ENCODE measurements around the gene RTTN.

RTTN gene

DNA sequence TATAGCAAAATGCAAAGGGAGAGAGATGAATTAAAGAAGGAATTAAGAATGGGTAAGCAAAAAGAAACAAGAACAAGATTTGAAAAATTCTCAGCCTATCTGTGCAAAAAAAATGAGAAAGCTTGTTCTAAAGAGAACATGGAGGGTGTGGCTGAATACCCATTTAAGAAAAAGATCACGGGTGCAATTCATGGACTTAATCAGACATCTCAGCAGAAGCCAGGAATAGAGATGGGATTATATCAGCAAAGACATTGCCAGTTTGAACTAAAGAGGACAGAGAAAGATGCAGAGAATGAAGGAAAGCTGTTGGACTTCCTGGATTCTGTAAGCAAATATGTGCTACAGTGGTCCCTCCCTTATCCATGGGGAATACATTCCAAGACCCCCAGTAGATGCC lies 115.6 kb downstream of the RTTN start:
- Histone ChIP-seq H3K4me3 (ENCODE audit: insufficient read depth, low read length, poor library complexity, severe bottlenecking) (no peak overlapping the region), H3K9ac (ENCODE audit: low read length) (no peak overlapping the region), H3K9me3 (ENCODE audit: insufficient read depth, low read length) (no peaks in the 10 kb centered on the region), H3K4me2 (ENCODE audit: low read depth, low read length, poor library complexity, severe bottlenecking) (no peak overlapping the region), H3K27ac (ENCODE audit: low read depth, low read length) (no peak overlapping the region), H3K79me2 (ENCODE audit: insufficient read depth, low read length) (no peaks in the 10 kb centered on the region), H2AFZ (ENCODE audit: low read depth, low read length, severe bottlenecking) (no peak overlapping the region), H4K20me1 (ENCODE audit: low read depth, low read length) (no peaks in the 10 kb centered on the region), H3K9me2 (replicated peaks; ENCODE audit: insufficient read depth, low read length) (no peaks in the 10 kb centered on the region), H3K27me3 (ENCODE audit: low read length) (no peaks in the 10 kb centered on the region), H3F3A (ENCODE audit: insufficient read depth) (peaks cover 10% of the 10 kb centered on the region), H3K36me3 (ENCODE audit: low read length) (peaks cover 11% of the 10 kb centered on the region; the same call in 1 of the 2 replicates)
- TF ChIP-seq, protein P1, sequence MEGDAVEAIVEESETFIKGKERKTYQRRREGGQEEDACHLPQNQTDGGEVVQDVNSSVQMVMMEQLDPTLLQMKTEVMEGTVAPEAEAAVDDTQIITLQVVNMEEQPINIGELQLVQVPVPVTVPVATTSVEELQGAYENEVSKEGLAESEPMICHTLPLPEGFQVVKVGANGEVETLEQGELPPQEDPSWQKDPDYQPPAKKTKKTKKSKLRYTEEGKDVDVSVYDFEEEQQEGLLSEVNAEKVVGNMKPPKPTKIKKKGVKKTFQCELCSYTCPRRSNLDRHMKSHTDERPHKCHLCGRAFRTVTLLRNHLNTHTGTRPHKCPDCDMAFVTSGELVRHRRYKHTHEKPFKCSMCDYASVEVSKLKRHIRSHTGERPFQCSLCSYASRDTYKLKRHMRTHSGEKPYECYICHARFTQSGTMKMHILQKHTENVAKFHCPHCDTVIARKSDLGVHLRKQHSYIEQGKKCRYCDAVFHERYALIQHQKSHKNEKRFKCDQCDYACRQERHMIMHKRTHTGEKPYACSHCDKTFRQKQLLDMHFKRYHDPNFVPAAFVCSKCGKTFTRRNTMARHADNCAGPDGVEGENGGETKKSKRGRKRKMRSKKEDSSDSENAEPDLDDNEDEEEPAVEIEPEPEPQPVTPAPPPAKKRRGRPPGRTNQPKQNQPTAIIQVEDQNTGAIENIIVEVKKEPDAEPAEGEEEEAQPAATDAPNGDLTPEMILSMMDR (IDR thresholded peaks at IDR 0.05; ENCODE audit: insufficient read depth, low read length, poor library complexity, severe bottlenecking), result no peak
- no peak for TF ChIP-seq EZH2phosphoT487 (conservative IDR thresholded peaks at IDR 0.05; ENCODE audit: low read length)

DNA sequence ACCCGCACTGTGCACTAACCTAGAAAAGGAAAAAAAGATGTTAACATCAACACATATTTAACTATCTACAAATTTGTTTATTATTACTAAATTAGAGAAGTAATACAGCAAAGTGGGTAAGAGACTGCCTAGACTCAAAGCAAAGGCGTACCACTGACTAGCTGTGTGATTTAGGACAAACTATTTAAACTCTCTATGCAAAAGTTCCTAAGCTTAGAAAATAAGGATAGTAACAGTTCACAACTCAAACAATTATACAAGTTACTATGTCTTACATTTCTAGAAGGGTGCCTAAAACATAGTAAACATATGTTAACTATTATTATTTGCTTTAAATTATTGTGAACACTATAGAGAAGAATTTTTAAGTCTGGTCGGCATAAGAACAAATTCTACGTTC lies 119.4 kb downstream of the RTTN start:
- H3K36me3 ChIP-seq (ENCODE audit: low read length), result peaks cover 12% of the 10 kb centered on the region; the same call in 1 of the 2 replicates
- no peak overlapping the region for H2AFZ ChIP-seq (ENCODE audit: low read depth, low read length, severe bottlenecking)
- H3K27me3 ChIP-seq (ENCODE audit: low read length), result no peaks in the 10 kb centered on the region
- H3K4me2 ChIP-seq (ENCODE audit: low read depth, low read length, poor library complexity, severe bottlenecking), result no peak overlapping the region
- no peak overlapping the region for H3K4me3 ChIP-seq (ENCODE audit: insufficient read depth, low read length, poor library complexity, severe bottlenecking)
- no peak for TF ChIP-seq EZH2phosphoT487 (conservative IDR thresholded peaks at IDR 0.05; ENCODE audit: low read length)
- TF ChIP-seq, protein P1 (IDR thresholded peaks at IDR 0.05; ENCODE audit: insufficient read depth, low read length, poor library complexity, severe bottlenecking), result no peak
- H3K9me3 ChIP-seq (ENCODE audit: insufficient read depth, low read length), result no peaks in the 10 kb centered on the region
- no peak overlapping the region for H3K27ac ChIP-seq (ENCODE audit: low read depth, low read length)
- H3K79me2 ChIP-seq (ENCODE audit: insufficient read depth, low read length), result no peaks in the 10 kb centered on the region
- peaks cover 10% of the 10 kb centered on the region for H3F3A ChIP-seq (ENCODE audit: insufficient read depth)
- H4K20me1 ChIP-seq (ENCODE audit: low read depth, low read length), result no peaks in the 10 kb centered on the region
- H3K9me2 ChIP-seq (replicated peaks; ENCODE audit: insufficient read depth, low read length), result no peaks in the 10 kb centered on the region
- no peak overlapping the region for H3K9ac ChIP-seq (ENCODE audit: low read length)

DNA sequence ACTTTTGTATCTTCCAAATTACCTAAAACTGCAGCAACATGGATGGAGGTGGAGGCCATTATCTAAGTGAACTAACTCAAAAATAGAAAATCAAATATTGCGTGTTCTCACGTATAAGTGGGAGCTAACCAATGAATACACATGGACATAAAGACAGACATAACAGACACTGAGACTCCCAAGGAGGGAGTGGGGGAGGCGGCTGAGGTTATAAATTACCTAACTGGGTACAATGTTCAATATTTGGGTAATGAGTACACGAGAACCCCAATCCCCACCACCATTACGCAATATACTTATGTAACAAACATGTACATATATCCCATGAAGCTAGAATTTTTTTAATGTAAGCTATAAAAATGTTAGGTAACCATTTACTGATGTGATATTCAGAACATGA lies 119.8 kb downstream of the RTTN start:
- Histone ChIP-seq H2AFZ (ENCODE audit: low read depth, low read length, severe bottlenecking) (no peak overlapping the region), H3K9ac (ENCODE audit: low read length) (no peak overlapping the region), H3K9me2 (replicated peaks; ENCODE audit: insufficient read depth, low read length) (no peaks in the 10 kb centered on the region), H3K27me3 (ENCODE audit: low read length) (no peaks in the 10 kb centered on the region), H3F3A (ENCODE audit: insufficient read depth) (peaks cover 10% of the 10 kb centered on the region), H3K27ac (ENCODE audit: low read depth, low read length) (no peak overlapping the region), H3K4me2 (ENCODE audit: low read depth, low read length, poor library complexity, severe bottlenecking) (no peak overlapping the region), H3K79me2 (ENCODE audit: insufficient read depth, low read length) (no peaks in the 10 kb centered on the region), H4K20me1 (ENCODE audit: low read depth, low read length) (no peaks in the 10 kb centered on the region), H3K4me3 (ENCODE audit: insufficient read depth, low read length, poor library complexity, severe bottlenecking) (no peak overlapping the region), H3K36me3 (ENCODE audit: low read length) (peaks cover 15% of the 10 kb centered on the region; the same call in 1 of the 2 replicates), H3K9me3 (ENCODE audit: insufficient read depth, low read length) (no peaks in the 10 kb centered on the region)
- TF ChIP-seq, protein P1 (IDR thresholded peaks at IDR 0.05; ENCODE audit: insufficient read depth, low read length, poor library complexity, severe bottlenecking), result no peak

Data from SU-DHL-6 (cell line).